ENCODE data around the gene TXK. TPM values are rescaled to one million over a fixed set of nuclear protein-coding genes. Genes with fewer than 3 reads are reported as not detected.

TXK gene
- total RNA-seq, 3 donors from 2014 or later (not counting 1 experiment from before 2014, with no cell fraction given), result 197 to 338 (median 225) TPM

DNA sequence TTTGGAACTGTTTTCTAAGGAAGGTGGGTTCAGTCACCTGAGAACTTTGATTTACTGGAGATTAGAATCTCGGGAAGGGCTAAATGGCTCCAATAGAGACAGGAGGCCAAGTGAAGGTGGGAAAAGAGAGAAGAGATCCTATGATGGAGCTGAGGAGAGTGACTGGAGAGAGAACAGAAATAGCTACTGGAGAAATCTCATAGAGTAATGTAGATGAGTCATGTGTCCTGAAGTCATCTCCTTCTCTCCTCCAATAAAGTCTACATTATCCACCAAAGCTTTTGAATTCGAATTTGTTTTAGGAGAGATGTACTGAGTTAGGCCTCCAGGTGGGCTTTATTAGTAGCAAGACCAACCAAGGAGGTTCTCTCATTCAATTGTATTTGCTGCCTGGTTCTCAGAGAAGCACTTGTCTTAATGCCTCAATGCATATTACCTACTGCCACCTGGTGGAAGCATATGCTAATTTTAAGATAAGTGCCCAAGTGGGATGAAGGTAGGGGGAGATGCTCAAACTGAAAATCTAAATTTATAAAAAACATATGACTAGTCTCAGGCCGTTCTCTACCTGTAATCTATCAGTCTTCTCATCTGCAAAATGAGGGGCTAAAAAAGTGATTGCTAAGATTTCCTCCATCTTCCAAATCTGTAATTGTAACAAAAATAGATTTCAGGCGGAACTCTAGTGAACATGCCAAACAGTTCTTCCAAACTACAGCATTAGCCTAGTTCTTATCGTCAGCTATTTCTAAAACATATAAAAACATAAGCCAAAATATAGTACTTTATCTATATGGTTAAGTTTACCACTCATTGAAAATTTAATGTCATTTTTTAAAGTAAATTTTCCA is 24.4 kb downstream of the TXK start:
- H3K36me3 Mint-ChIP-seq, result peaks cover 26% of the 10 kb centered on the region
- H3K36me3 ChIP-seq (ENCODE audit: control insufficient read depth, insufficient read depth, low read length), result peaks cover 65% of the 10 kb centered on the region

DNA sequence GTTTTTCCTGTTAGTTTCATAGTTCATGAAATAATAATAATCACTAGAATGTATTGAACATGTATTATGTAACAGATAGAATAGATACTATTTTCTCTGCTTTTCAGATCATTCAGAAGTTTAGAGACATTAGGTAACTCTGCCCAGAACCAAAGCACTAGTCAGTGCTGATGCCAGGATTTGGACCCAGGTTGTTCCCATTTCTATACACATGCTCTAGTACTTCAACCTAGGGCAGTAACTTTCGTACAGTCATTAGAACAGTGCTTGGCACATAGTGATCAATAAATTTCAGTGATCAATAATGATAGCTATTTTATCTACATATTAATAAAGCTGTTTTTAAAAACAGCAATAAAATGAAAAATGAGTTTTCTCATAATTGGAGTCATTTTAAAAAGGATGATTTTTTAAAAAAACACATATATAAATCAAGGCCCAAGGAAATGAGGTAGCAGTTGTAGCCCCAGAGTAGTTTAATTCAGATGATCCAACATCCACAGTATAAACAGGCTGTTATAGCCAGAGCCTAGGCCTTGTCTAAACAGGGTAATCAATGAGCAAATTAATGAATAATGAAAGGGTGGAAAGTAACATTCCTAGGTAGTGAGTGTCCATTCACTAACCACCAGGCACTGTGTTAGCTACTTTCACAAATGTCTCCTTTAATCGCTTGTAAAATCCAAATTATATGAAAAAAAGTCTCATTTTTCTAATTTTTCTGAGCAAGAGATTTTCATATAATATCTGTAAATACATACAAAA is 25.6 kb downstream of the TXK start:
- 100% methylated on average over 1 of the region's 2 CpGs for WGBS (ENCODE audit: insufficient coverage)
- Histone ChIP-seq H3K36me3 (ENCODE audit: control insufficient read depth, insufficient read depth, low read length) (peaks cover 72% of the 10 kb centered on the region), H3K9me3 (ENCODE audit: control insufficient read depth, insufficient read depth, low read length) (no peaks in the 10 kb centered on the region), H3K4me1 (ENCODE audit: control insufficient read depth, insufficient read depth, low read length) (peaks cover 11% of the 10 kb centered on the region), H3K27me3 (ENCODE audit: control insufficient read depth, insufficient read depth, low read length) (no peaks in the 10 kb centered on the region), H3K4me3 (ENCODE audit: low read length) (no peak overlapping the region), H3K27ac (ENCODE audit: low read length) (no peak overlapping the region)
- ATAC-seq, result no peak
- Mint-ChIP-seq H3K36me3 (peaks cover 20% of the 10 kb centered on the region), H3K27me3 (ENCODE audit: low read depth in 2 of 2) (no peaks in the 10 kb centered on the region), H3K4me1 (peaks cover 71 to 78% of the 10 kb centered on the region in 2 donors), H3K27ac (peak overlapping the region; percentile 98 to 99), H3K9me3 (no peaks in the 10 kb centered on the region), H3K4me3 (peak overlapping the region; percentile 53)
- intact Hi-C loops (cut with micrococcal nuclease), result no loop called here
- TF ChIP-seq, protein P1, sequence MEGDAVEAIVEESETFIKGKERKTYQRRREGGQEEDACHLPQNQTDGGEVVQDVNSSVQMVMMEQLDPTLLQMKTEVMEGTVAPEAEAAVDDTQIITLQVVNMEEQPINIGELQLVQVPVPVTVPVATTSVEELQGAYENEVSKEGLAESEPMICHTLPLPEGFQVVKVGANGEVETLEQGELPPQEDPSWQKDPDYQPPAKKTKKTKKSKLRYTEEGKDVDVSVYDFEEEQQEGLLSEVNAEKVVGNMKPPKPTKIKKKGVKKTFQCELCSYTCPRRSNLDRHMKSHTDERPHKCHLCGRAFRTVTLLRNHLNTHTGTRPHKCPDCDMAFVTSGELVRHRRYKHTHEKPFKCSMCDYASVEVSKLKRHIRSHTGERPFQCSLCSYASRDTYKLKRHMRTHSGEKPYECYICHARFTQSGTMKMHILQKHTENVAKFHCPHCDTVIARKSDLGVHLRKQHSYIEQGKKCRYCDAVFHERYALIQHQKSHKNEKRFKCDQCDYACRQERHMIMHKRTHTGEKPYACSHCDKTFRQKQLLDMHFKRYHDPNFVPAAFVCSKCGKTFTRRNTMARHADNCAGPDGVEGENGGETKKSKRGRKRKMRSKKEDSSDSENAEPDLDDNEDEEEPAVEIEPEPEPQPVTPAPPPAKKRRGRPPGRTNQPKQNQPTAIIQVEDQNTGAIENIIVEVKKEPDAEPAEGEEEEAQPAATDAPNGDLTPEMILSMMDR (IDR thresholded peaks at IDR 0.05), result no peak
- DNase-seq, result no peak

More for the DNA sequence above, 24.4 kb downstream of the TXK start:
- DNase-seq, result peak in 1 of 2 donors; percentile 76
- no peaks in the 10 kb centered on the region for H3K9me3 ChIP-seq (ENCODE audit: control insufficient read depth, insufficient read depth, low read length)
- intact Hi-C loops (cut with micrococcal nuclease), result no loop called here
- H3K27ac ChIP-seq (ENCODE audit: low read length), result peak overlapping the region; percentile 33
- no peaks in the 10 kb centered on the region for H3K9me3 Mint-ChIP-seq
- peaks cover 7% of the 10 kb centered on the region for H3K4me1 ChIP-seq (ENCODE audit: control insufficient read depth, insufficient read depth, low read length)
- H3K4me3 Mint-ChIP-seq, result peak overlapping the region; percentile 100
- TF ChIP-seq, protein P1 (IDR thresholded peaks at IDR 0.05), result peak; percentile 77
- no peak overlapping the region for H3K4me3 ChIP-seq (ENCODE audit: low read length)
- WGBS (ENCODE audit: insufficient coverage), result 90% methylated on average over 2 of the region's 5 CpGs
- no peaks in the 10 kb centered on the region for H3K27me3 ChIP-seq (ENCODE audit: control insufficient read depth, insufficient read depth, low read length)
- peaks cover 74 to 84% of the 10 kb centered on the region in 2 donors for H3K4me1 Mint-ChIP-seq
- H3K27me3 Mint-ChIP-seq (ENCODE audit: low read depth in 2 of 2), result no peaks in the 10 kb centered on the region
- H3K27ac Mint-ChIP-seq, result peak overlapping the region; percentile 98 to 99
- peak in 2 of 3 donors; percentile 48 to 49 for ATAC-seq

DNA sequence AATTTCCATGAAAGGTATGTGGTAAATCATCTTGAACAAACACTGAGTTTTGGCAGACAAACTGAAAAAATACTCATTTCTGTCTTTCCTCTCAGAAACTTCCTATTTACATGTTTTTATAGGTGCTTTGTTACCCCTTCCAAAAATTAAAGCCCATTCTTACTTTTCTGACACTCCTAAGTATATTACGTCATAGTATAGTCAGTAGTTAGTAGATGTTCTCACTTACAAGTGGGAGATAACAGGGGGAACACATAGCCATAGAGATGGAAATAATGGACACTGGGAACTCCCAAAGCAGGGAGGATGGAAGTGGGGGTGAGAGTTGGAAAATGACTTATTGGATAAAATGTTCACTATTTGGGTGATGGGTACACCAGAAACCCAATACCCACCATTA is 28.8 kb downstream of the TXK start:
- no peaks in the 10 kb centered on the region for H3K9me3 Mint-ChIP-seq
- TF ChIP-seq, protein P1 (IDR thresholded peaks at IDR 0.05), result no peak
- no CpG with 5 or more reads among the region's 1 CpG for WGBS (ENCODE audit: insufficient coverage)
- DNase-seq (no peak), ATAC-seq (no peak)
- peaks cover 10% of the 10 kb centered on the region for H3K36me3 Mint-ChIP-seq
- peaks cover 17% of the 10 kb centered on the region for H3K4me1 ChIP-seq (ENCODE audit: control insufficient read depth, insufficient read depth, low read length)
- intact Hi-C loops (cut with micrococcal nuclease), result no loop called here
- H3K4me3 ChIP-seq (ENCODE audit: low read length), result no peak overlapping the region
- H3K27me3 Mint-ChIP-seq (ENCODE audit: low read depth in 2 of 2), result no peaks in the 10 kb centered on the region
- H3K27ac Mint-ChIP-seq, result peak overlapping the region; percentile 76 to 99
- no peak overlapping the region for H3K27ac ChIP-seq (ENCODE audit: low read length)
- no peaks in the 10 kb centered on the region for H3K9me3 ChIP-seq (ENCODE audit: control insufficient read depth, insufficient read depth, low read length)
- peaks cover 76% of the 10 kb centered on the region for H3K36me3 ChIP-seq (ENCODE audit: control insufficient read depth, insufficient read depth, low read length)
- no peaks in the 10 kb centered on the region for H3K27me3 ChIP-seq (ENCODE audit: control insufficient read depth, insufficient read depth, low read length)
- peaks cover 64 to 66% of the 10 kb centered on the region in 2 donors for H3K4me1 Mint-ChIP-seq
- H3K4me3 Mint-ChIP-seq, result peak overlapping the region; percentile 54
